PFSK-1 (cell line): ENCODE results near the gene CDC123.

ENCODE experiments used
- FOXP2 ChIP-seq: optimal IDR thresholded peaks from 2 replicates; pipeline ENCODE3; 2011; ENCODE audit warnings: borderline replicate concordance, control low read depth, inconsistent platforms; ENCODE audit not compliant: insufficient read depth; ENCODE audit errors: extremely low read length, extremely low read depth
- POLR2AphosphoS5 ChIP-seq: IDR thresholded peaks from 2 replicates; pipeline ENCODE4 v1.6.1; 2012; ENCODE audit warnings: low read depth, mild to moderate bottlenecking, control low read depth, low read length, moderate library complexity
- REST ChIP-seq, 2 experiments: IDR thresholded peaks; 2 replicates each; pipeline versions ENCODE4 v1.6.1 to v1.8.0; 2011 to 2012; ENCODE audit warnings: low read depth in 2 of 2, low read length in 2 of 2, control low read depth in 1 of 2, inconsistent platforms in 1 of 2, mild to moderate bottlenecking in 1 of 2, moderate library complexity in 1 of 2; ENCODE audit not compliant: insufficient read depth in 1 of 2
- SIN3A ChIP-seq: IDR thresholded peaks from 2 replicates; pipeline ENCODE4 v1.6.1; 2012; ENCODE audit warnings: mild to moderate bottlenecking, low read length, moderate library complexity, borderline replicate concordance; ENCODE audit not compliant: insufficient read depth
- TAF1 ChIP-seq: IDR thresholded peaks from 2 replicates; pipeline ENCODE4 v1.6.1; 2012; ENCODE audit warnings: low read length, control low read depth, borderline replicate concordance; ENCODE audit not compliant: insufficient read depth

Gene CDC123

GRCh38 chr10:12237265-12238220 is 41.6 kb downstream of the CDC123 start:
- TF ChIP-seq FOXP2 (no peak), REST (IDR thresholded peaks at IDR 0.05; ENCODE audit: insufficient read depth in 1 of 2, low read depth in 2 of 2, low read length in 2 of 2) (no peak), TAF1 (no peak), POLR2AphosphoS5 (no peak), SIN3A (no peak)

GRCh38 chr10:12238821-12239220 is 42.8 kb downstream of the CDC123 start:
- no peak for TF ChIP-seq TAF1
- no peak for TF ChIP-seq REST (IDR thresholded peaks at IDR 0.05; ENCODE audit: insufficient read depth in 1 of 2, low read depth in 2 of 2, low read length in 2 of 2)
- no peak for TF ChIP-seq POLR2AphosphoS5
- no peak for TF ChIP-seq FOXP2
- no peak for TF ChIP-seq SIN3A

GRCh38 chr10:12241810-12242529 is 46.0 kb downstream of the CDC123 start:
- TF ChIP-seq REST (IDR thresholded peaks at IDR 0.05; ENCODE audit: insufficient read depth in 1 of 2, low read depth in 2 of 2, low read length in 2 of 2) (no peak), FOXP2 (no peak), POLR2AphosphoS5 (no peak), TAF1 (no peak), SIN3A (no peak)

- TF ChIP-seq POLR2AphosphoS5 (no peak), FOXP2 (no peak), SIN3A (no peak), TAF1 (no peak), REST (IDR thresholded peaks at IDR 0.05; ENCODE audit: insufficient read depth in 1 of 2, low read depth in 2 of 2, low read length in 2 of 2) (no peak)
These were observed 48.1 kb downstream of the CDC123 start for GRCh38 chr10:12243864-12244620.
